GM12801 (cell line): ENCODE data around the gene TEDDM1.

Experiments used
- CTCF ChIP-seq: IDR thresholded peaks from one replicate; pipeline ENCODE4 v1.5.1; 2011; ENCODE audit warnings: control low read depth; ENCODE audit not compliant: insufficient read length; ENCODE audit errors: extremely low read depth

TEDDM1 gene

GRCh38 chr1:182400567-182400966, at the start of gene TEDDM1:
Gene TEDDM1 (minus strand): TSS chr1:182400667. CDS start chr1:182400485, 182 bp downstream.
- TF ChIP-seq CTCF = no peak

DNA sequence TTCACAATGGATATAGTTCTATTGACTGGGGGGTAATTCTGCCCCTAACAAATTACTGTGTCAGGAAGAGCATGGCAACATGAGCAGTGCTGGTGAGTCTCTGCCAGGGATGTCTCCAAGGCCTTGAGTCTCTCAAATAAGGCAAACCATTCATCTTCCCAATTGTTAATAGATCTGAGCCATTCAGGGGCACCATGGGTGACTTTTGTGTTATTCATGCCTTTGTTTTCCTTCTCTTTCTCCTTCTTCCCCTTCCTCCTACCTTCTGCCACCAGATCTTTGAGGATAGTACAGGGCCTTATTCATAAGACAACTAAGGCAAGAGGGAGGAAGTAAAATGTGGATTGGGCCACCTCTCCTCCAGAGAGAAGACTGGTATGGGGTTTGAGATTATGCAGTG, 49.6 kb upstream of the TEDDM1 start, which contains the start of gene RGSL1:
Gene RGSL1, plus strand, starts transcription at position 60 of the 400 bp plus-strand sequence. Its CDS starts 20 bp downstream, at position 80.
- TF ChIP-seq CTCF = no peak

- no peak for TF ChIP-seq CTCF
Observed at GRCh38 chr1:182447660-182448059, 47.2 kb upstream of the TEDDM1 start.

DNA sequence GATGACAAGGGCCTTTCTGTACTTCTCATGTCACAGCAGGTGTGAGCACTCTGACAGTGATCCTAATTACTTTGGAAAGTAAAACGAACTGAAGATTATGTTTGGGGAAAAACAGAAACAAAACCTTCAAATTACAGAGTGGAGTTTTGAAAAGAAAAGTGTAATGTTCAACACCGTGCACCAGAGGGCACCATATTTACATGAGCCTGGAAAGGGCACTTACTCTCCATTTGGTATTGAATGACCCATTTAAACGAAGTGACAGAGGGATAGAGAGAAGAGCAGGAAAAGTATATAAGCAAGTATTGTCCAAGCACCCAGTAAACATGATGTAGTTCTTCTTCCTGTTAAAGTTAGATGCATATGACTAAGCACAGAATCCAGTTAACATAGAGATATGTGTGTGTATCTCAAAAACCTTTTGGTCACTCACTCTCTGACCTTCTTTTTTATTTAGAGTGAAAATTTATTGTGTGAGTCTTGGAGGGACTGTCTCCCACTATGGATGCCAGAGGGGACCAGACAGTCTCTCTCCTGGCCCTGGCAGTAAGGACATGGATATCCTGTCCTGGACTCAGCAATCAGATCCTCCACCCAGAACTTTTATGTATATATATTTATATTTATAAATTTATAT, 45.7 kb upstream of the TEDDM1 start:
- TF ChIP-seq CTCF = no peak

DNA sequence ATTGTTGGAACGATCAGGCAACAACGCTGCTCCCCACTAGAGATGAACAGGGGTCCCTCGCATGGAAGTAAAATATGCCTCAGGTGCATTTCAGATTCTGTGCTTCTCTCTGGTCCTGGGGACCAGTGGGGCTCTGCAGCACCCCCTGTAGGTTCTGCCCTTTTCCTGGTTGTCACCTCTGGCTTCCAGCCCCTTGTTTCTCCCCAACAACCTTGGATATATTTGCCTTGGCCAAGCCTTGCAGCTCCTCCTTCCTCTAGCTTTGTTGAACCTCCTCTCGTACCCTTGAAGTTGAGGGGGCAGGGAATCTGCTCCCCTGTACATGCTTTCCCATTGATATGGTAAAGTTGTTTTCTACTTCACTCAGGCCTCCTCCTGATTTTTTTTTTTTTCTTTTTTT, 44.0 kb upstream of the TEDDM1 start:
- TF ChIP-seq CTCF = no peak

- TF ChIP-seq CTCF = no peak
Observed at GRCh38 chr1:182442333-182442732, 41.9 kb upstream of the TEDDM1 start.

DNA sequence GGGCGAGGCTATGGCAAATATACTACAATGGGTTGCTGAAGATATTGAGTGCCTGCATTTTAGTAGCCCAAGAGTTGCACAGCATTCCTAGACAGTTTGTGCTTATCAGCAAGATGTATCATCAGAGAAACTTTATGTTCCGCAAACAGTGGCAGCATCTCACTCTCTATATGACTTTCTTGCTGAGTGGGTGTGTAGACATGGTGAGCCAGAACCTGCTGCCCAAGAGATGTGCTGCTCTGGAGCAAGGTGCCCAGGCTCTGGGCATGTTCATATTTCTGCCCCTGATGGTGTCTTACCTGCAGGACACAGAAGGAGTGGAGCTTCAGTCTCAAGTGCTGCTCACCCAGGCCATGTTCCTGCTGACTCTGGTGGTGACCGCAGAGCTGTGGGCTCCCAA, 41.3 kb upstream of the TEDDM1 start:
- TF ChIP-seq CTCF = no peak
